Peyer's patch (tissue), 4 donors: ENCODE measurements around the gene IGFBP5.

Experiments
- CTCF ChIP-seq, 6 experiments: fragments of 450-650 bp in 4 of 6; fragments of 200-600 bp in 2 of 6; sonication (generic) in 1 of 6; IDR thresholded peaks; one replicate each; pipeline ENCODE4 v1.5.1; 2017 to 2019; ENCODE audit warnings: antibody characterized with exemption in 6 of 6, mild to moderate bottlenecking in 3 of 6, moderate library complexity in 1 of 6
- POLR2A ChIP-seq, 2 donors: fragments of 450-650 bp; IDR thresholded peaks; one replicate each; pipeline ENCODE4 v1.5.1; 2017; ENCODE audit warnings: antibody characterized with exemption in 2 of 2, mild to moderate bottlenecking in 2 of 2, moderate library complexity in 2 of 2

DNA sequence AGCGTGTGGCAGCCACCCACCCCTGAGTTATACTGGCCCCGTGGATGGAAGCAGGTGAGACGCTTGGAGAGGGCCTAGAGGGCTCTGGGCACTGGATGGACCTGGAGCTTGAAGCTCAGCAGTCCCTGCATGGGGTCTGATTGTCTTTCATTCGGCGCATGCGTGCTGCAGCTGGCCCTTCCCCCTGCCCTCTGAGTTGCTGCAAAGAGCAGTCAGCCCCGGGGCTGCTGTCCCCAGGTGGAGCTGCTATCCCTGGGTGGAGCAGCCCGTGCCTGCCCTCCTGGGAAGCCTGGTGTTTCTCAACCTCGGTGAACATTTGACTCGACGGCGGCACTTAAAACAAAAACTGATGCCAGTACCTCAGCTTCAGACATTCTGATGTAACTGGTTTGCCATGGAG lies 29.6 kb downstream of the IGFBP5 start:
- TF ChIP-seq CTCF (IDR thresholded peaks at IDR 0.05) (no peak), POLR2A (IDR thresholded peaks at IDR 0.05) (no peak)
